GDM1 (cell line): Measurements from ENCODE around the gene EPB41L1.

Source experiments
- DNase-seq: peaks from one replicate; lab custom pipeline; 2025; lab: John Stamatoyannopoulos, UW

Gene EPB41L1

DNA sequence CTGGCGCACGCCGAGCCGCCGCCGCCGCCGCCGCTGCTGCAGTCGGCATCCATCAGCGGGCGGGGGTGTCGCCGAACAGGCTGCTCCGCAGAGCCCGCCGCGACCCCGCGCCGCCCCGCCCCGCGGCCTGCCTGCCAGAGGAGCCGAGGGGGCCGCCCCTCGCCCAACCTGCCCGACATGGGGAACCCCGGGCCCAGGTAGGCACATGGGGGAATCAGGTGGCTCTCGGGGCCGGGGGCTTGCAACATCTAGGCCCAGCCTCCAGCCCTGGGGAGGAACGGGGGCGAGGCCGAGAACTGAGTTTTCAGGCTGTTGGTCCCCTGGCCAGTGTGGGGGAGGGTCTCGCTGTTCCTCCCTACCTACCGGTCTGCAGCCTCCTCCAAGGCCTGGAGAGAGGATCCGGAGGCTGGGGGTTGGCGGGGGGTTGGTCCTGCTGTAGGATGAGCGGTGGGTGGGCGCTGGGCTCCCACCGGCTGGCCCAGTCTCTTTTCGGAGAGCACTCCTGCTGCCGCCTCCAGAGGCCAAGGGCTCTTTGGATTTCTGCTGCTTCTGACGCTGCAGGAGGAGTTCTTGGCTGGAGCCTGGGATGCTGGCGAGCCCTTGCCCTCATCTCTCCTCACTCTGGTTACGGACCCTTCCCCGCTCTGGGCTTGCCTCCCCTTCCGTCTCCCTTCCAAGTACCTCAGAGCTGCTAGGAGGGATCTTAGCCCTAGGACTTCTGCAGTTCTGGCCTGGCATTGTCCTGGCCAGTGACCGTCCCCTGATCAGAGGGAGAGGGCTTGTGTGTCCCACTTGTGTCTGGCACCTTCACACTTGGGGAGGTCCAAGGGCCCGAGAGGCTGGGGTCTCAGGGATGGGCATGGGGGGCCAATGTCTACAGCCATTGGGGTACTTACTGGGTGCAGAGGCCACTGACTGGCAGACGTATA, at the start of gene EPB41L1:
Gene EPB41L1 (plus strand): TSS at position 41 of the 929 bp plus-strand sequence. CDS start 19,038 bp downstream, outside the sequence.
- no peak for DNase-seq

GRCh38 chr20:36104856-36105255, 49.7 kb upstream of the EPB41L1 start:
- DNase-seq = no peak

- no peak for DNase-seq
Observed at GRCh38 chr20:36105711-36106226, 48.8 kb upstream of the EPB41L1 start.

- no peak for DNase-seq
Observed at GRCh38 chr20:36106606-36107005, 47.9 kb upstream of the EPB41L1 start.

GRCh38 chr20:36107881-36108280, 46.7 kb upstream of the EPB41L1 start:
- no peak for DNase-seq

DNA sequence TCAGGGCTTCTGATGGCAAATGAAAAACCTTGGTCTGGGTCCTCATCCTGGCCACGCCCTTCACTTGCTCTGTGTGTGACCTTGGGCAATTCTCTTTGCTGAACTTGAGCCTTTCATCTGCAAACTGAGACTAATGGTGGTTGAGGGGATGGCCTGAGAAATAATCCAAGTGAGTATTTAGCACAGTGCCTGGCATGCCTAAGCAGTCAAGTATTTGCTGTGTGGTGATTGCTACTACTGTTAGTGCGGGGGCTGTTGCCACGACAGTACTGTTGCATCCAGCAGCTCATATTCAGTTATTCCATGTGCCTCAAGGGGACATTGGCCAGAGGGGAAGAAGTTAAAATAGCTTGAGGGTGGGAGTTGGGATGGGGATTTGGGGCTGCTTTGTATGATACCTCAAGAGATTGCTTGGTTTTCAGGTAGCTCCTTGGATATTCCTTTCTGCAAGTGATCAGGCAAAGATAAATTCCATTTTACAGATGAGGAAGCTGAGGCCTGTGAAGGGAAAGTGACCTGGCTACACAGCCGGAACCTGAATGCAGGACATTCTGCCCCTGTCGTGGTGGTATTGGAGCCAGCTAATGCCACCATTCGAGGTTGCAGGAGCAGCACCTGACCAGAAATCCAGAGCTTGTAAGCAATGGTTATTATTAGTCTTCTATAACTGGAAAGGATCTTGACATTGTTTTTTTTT, 45.1 kb upstream of the EPB41L1 start:
- no peak for DNase-seq

DNA sequence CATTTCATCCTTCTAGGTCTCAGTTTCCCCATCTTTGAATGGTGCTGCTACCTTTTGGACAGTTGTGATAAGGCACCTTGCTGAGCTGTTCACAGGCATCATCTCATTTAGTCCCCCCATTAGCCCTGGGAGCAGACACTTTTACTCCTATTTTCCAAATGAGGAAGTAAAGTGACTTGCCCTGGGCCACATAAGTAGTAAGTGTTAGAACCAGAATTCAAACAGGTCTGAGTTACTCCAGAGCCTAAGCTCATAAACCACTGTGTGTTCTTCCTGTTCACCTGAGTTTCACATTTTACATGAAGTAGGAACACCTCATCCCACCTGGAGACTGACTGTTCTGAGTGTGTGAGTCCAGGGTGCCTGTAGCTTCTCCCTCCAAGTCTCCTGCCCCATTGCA, 43.5 kb upstream of the EPB41L1 start:
- no peak for DNase-seq

DNA sequence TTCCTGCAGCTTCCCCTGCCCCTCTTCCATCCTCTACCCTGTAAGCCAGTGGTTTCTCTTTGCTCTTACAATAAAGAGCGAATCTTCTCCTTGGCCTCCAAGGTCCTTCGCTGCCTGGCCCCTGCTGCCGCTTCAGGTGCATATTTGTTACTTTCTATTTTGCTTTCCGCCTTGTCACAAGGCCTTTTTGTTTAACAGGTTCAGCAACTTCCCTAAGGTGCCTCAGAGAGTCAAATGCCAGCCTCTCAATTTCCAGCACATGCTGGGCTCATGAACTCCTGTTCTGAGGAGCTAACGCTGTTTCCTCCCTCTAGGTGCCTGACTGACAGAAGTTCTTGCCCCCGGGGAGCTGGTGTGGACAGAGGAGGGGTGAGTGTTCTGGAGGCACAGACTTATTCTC, 42.4 kb upstream of the EPB41L1 start:
- DNase-seq = no peak

- no peak for DNase-seq
Observed at GRCh38 chr20:36113036-36113435, 41.5 kb upstream of the EPB41L1 start.

DNA sequence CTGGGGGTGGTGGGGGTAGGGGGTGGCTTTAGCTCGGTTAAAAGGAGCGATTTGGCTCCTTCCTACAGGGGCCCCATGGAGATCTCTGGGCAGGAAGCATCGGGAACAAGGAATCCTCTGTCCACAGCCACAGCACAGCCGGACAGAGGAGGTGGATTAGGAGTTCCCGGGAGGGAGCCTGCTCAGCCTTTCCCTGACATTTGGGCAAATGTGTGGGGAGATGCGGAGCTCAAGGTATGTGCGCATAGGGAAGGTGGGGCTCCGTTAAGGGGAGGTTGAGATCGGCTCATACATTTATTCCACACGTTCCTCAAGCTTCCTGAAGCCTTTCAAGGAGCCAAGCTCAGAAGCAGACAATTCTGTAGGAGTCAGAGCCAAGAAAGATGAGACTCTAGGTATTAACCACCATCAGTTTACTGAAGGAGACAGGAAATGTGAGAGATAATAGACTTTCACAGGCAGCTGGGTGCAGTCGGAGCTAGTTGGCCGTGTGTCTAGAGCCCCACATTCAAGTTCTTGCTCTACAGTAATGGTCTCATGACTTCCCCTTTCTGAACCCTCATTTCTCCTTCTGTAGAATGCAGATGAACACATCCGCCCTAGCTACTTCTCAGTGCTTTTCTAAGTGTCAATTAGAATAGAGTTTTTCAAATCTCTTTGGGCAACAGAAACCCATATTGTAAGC, 40.8 kb upstream of the EPB41L1 start:
- DNase-seq = no peak

GRCh38 chr20:36114707-36115106, 39.8 kb upstream of the EPB41L1 start:
- no peak for DNase-seq

DNA sequence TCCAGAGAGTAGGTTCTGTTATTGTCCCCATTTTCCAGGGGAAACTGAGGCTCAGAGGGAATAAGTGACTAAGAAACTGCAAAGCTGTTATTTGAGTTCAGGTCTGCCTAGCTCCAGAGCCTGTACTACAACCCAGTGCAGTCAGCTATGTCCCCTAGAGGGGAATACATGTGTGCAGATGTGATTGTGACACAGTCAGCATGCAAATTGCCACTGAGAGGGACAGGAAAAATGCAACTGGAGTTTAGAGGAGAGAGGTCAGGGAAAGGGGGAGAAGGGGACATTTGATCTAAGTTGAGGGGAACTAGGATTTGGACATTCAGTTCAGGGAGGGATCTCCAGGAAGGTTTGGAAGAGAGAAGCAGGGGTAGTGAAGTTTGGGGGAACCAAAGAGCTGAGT, 38.6 kb upstream of the EPB41L1 start:
- DNase-seq = no peak

DNA sequence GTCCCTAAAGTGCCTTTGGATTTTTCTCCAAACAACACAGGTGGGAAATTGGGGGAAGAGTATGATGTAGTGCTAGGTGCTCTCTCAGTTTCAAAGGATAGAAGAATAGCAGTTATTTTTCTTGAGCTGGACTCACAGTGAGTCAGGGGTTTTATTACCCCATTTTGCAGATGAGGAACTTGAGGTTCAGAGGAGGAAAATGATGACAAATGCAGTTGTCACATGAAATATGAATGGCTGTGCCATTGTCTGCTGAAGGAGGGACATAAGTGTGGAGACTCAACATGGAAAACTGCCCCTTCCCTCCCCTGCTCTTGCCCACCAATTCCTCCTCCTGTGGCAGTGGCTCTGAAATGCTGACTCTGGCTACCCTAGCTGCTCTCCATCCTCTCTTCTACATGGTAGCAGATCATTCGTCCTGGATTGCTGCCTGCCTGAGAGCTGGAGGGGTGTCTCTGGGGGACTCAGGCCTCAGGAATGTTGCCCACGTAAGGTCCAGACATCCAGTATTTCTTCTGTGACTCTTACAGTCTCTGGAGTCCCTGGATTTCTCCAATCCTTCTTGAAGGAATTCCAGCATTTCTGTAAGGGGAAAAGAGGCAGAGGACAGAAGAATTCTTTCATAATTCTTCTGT, 37.6 kb upstream of the EPB41L1 start:
- no peak for DNase-seq

GRCh38 chr20:36117638-36118037, 36.9 kb upstream of the EPB41L1 start:
- no peak for DNase-seq

DNA sequence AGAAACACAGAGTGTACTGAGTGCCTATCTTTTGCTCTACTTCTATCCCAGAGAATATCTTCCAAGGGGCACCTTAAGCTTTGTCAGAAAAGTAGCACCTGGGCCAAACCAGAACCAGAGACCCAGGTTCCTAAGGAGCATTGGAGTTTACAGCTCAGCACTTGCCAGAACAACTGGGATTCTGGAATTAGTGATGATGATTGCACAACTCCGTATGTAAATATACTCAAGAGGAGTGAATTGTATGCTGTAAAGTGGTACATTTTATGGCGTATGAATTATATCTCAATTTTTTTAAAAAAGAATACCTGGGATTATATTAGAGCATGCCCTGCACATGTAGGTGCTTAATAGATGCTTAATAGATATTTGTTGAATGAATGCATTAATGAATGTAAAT, 36.2 kb upstream of the EPB41L1 start:
- no peak for DNase-seq

DNA sequence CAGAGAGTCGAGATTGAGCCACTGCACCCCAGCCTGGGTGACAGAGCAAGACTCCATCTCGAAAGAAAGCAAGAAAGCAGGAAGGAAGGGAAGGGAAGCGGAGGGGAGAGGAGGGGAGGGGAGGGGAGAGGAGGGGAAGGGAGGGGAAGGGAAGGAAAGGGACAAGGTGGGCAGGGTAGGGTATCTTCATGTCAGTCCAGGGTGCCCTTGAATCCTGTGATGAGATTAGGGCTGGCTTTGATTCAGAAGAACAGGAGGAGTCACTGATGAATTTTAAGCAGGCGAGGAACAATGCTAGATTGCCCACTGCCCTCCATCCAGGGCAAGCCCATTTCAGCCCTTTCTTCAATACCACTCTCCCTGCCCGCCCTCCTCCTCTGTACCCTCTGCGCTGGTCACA, 35.0 kb upstream of the EPB41L1 start:
- no peak for DNase-seq

GRCh38 chr20:36120241-36120640, 34.3 kb upstream of the EPB41L1 start:
- DNase-seq = no peak

DNA sequence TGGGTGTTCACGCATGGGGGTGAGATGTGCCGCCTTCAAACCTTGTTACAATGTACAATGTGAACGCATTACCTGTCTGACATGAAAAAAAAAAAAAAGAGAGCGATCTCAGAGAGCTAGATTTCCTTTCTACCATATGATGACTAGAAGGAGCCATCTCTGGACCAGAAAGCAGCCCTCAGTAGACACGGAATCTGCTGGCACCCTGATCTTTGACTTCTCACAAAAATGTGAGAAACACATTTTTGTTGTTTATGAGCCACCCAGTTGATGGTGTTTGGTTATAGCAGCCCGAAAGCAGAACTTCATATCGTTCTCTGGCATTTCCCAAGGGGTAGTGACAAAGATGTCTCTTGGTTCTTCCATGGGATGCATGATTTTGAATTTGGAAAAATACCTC, 33.5 kb upstream of the EPB41L1 start:
- no peak for DNase-seq

GRCh38 chr20:36121981-36122930, 32.3 kb upstream of the EPB41L1 start:
- no peak for DNase-seq

DNA sequence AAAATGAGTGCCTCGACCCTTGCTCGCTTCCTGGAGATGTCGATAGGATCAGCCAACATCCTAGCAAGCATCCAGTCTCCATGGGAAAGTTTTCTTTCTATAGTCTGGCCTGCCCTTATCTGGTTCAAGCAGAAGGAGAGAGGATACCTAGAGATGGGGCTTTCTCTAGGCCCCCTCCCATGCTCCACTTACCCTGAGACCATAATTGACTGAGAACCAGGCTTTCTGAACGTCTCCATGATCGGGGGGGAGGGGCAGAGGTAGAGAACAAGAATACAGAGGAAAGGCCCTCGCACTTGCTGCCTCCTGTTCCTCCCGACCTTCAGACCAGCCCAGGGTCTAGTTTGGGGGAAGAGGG, 31.6 kb upstream of the EPB41L1 start:
- DNase-seq = no peak

GRCh38 chr20:36125097-36125496, 29.4 kb upstream of the EPB41L1 start:
- DNase-seq = no peak
